Suprapubic skin (tissue), 4 donors: ENCODE data around the gene SPTSSB.

ENCODE experiments used
- CTCF ChIP-seq, 2 donors: fragments of 200-600 bp in 1 of 2; fragments of 450-650 bp in 1 of 2; sonication (generic) in 1 of 2; IDR thresholded peaks; one replicate each; pipeline ENCODE4 v1.5.1; 2016 to 2019; ENCODE audit warnings: antibody characterized with exemption in 2 of 2, mild to moderate bottlenecking in 1 of 2, moderate library complexity in 1 of 2
- EP300 ChIP-seq: sonication (generic); formaldehyde crosslinking; IDR thresholded peaks from one replicate; pipeline ENCODE4 v1.6.1; 2017; ENCODE audit warnings: antibody characterized with exemption
- POLR2AphosphoS5 ChIP-seq, 3 donors: sonication (generic); formaldehyde crosslinking; IDR thresholded peaks; one replicate each; pipeline ENCODE4 v1.6.1; 2017; ENCODE audit warnings: antibody characterized with exemption in 3 of 3

- TF ChIP-seq POLR2AphosphoS5 (IDR thresholded peaks at IDR 0.05) (no peak), EP300 (no peak), CTCF (IDR thresholded peaks at IDR 0.05) (no peak)
Observed at GRCh38 chr3:161342629-161343028, 28.7 kb downstream of the SPTSSB start.
